ENCODE data around the gene PTGDS. TPM values are rescaled to one million over a fixed set of nuclear protein-coding genes. Genes with fewer than 3 reads are reported as not detected.

The PTGDS gene
- total and polyA plus RNA-seq, 9 of the 15 experiments (the other 6 are each of a cell fraction or from before 2014, with no cell fraction given): 0.46 to 7.1 (median 2.0) TPM

DNA sequence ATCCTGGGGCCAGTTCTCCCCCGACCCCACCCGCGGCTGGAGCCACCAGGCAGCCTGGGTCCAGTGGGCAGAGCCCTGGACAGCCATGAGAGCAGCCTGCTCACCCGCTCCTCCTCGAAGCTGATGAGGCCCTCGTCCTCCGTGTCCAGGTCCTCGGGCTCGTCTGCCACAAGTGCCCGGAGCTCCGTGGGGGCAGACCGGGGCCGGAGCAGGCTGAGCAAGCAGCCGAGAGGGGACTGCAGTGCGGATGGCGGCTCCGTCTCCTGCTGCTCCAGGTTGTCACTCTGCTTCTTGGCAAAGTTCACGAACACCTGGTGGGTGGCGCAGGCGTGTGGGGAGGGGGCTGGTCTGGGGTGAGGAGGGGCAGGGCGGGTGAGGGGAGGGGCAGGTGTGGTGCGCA, 31.0 kb downstream of the PTGDS start:
- intact Hi-C loops (cut with micrococcal nuclease): no loop called here
- H3K9me1 ChIP-seq (ENCODE audit: control insufficient read depth, insufficient read depth, low read length): no peaks in the 10 kb centered on the region
- no peak overlapping the region for H3K27ac ChIP-seq (ENCODE audit: extremely low read depth, low read depth, low read length)
- BruUV-seq (replicated peaks): no TSS peak
- no peak overlapping the region for H2AFZ ChIP-seq (ENCODE audit: low read depth, low read length)
- no peak overlapping the region for H3K4me2 ChIP-seq (ENCODE audit: insufficient read depth, low read length)
- H3K79me2 ChIP-seq (ENCODE audit: control insufficient read depth, insufficient read depth, low read length): no peaks in the 10 kb centered on the region
- no peaks in the 10 kb centered on the region for H3K27me3 ChIP-seq (ENCODE audit: control insufficient read depth in 2 of 2, insufficient read depth in 2 of 2, low read length in 2 of 2)
- no peak for ATAC-seq
- WGBS (ENCODE audit: insufficient coverage, low coverage, missing lambda C conversion rate): 55% methylated on average over 6 of the region's 22 CpGs
- no peak for FAIRE-seq
- DNase-seq (ENCODE audit: extremely low read depth in 1 of 4, low spot score in 3 of 4): no peak
- H3K36me3 ChIP-seq (ENCODE audit: control insufficient read depth, insufficient read depth, low read length): no peaks in the 10 kb centered on the region
- CTCF ChIA-PET (ENCODE audit: low intra/inter-chr PET ratio): no interaction called here
- in situ Hi-C loops (cut with MboI): no loop called here
- no peaks in the 10 kb centered on the region for H4K20me1 ChIP-seq (replicated peaks; ENCODE audit: control insufficient read depth, insufficient read depth, low read length)
- H3K9me3 ChIP-seq (replicated peaks; ENCODE audit: control insufficient read depth, insufficient read depth, low read depth, low read length): 0 out of 2 replicates have a peak, but pooled peaks cover 1% of the 10 kb centered on the region
- peaks cover 0 to 63% of the 10 kb centered on the region in 2 experiments; a peak in 2 of 5 replicates for H3K4me1 ChIP-seq (replicated peaks in 1 of 2; ENCODE audit: control insufficient read depth in 2 of 2, insufficient read depth in 2 of 2, low read length in 2 of 2)
- no peak overlapping the region for H3K9ac ChIP-seq (ENCODE audit: insufficient read depth in 1 of 2, low read depth in 2 of 2, low read length in 2 of 2)
- POLR2A ChIA-PET: interaction anchor here (1.4 kb wide), 1 partner anchor 16 kb away, joined by 4 read pairs; the partner anchor contains the start of gene PAXX
- no peak overlapping the region for H3K4me3 ChIP-seq
- no peak for TF ChIP-seq KAT7 (CRISPR knock-in tag; IDR thresholded peaks at IDR 0.05; ENCODE audit: borderline replicate concordance)
- no peak for TF ChIP-seq TBL1XR1 (IDR thresholded peaks at IDR 0.05; ENCODE audit: low read length in 2 of 2)
- TF ChIP-seq HOXB6 (CRISPR knock-in tag; IDR thresholded peaks at IDR 0.05; ENCODE audit: borderline replicate concordance): no peak
- no peak for TF ChIP-seq E2F3 (CRISPR knock-in tag; IDR thresholded peaks at IDR 0.05)
- no peak for TF ChIP-seq ZNF23 (CRISPR knock-in tag; IDR thresholded peaks at IDR 0.05)
- no peak for TF ChIP-seq POLR2H (tag; IDR thresholded peaks at IDR 0.05; ENCODE audit: low read depth)
- TF ChIP-seq NONO (IDR thresholded peaks at IDR 0.05; ENCODE audit: low read depth in 2 of 2, low read length in 1 of 2): no peak
- TF ChIP-seq CBFB (CRISPR knock-in tag; IDR thresholded peaks at IDR 0.05): no peak
- no peak for TF ChIP-seq NRF1 (conservative IDR thresholded peaks at IDR 0.05 in 1 of 2, IDR thresholded peaks at IDR 0.05 in 1 of 2)
- TF ChIP-seq PRPF4 (IDR thresholded peaks at IDR 0.05; ENCODE audit: insufficient read depth, low read depth, low read length, poor library complexity, severe bottlenecking): no peak
- TF ChIP-seq, protein P1, sequence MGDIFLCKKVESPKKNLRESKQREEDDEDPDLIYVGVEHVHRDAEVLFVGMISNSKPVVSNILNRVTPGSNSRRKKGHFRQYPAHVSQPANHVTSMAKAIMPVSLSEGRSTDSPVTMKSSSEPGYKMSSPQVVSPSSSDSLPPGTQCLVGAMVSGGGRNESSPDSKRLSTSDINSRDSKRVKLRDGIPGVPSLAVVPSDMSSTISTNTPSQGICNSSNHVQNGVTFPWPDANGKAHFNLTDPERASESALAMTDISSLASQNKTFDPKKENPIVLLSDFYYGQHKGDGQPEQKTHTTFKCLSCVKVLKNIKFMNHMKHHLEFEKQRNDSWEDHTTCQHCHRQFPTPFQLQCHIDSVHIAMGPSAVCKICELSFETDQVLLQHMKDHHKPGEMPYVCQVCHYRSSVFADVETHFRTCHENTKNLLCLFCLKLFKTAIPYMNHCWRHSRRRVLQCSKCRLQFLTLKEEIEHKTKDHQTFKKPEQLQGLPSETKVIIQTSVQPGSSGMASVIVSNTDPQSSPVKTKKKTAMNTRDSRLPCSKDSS (IDR thresholded peaks at IDR 0.05; ENCODE audit: low read depth, partially characterized antibody): no peak
- no peak for TF ChIP-seq ZNF644 (tag; IDR thresholded peaks at IDR 0.05; ENCODE audit: low read depth)
- TF ChIP-seq ESRRB (CRISPR knock-in tag; IDR thresholded peaks at IDR 0.05; ENCODE audit: borderline replicate concordance): no peak
- TF ChIP-seq, protein P2, sequence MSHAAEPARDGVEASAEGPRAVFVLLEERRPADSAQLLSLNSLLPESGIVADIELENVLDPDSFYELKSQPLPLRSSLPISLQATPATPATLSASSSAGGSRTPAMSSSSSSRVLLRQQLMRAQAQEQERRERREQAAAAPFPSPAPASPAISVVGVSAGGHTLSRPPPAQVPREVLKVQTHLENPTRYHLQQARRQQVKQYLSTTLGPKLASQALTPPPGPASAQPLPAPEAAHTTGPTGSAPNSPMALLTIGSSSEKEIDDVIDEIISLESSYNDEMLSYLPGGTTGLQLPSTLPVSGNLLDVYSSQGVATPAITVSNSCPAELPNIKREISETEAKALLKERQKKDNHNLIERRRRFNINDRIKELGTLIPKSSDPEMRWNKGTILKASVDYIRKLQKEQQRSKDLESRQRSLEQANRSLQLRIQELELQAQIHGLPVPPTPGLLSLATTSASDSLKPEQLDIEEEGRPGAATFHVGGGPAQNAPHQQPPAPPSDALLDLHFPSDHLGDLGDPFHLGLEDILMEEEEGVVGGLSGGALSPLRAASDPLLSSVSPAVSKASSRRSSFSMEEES (CRISPR knock-in tag; IDR thresholded peaks at IDR 0.05): no peak
- TF ChIP-seq POLR2B (IDR thresholded peaks at IDR 0.05; ENCODE audit: low read depth, partially characterized antibody): no peak
- no peak for TF ChIP-seq ZNF165 (CRISPR knock-in tag; IDR thresholded peaks at IDR 0.05; ENCODE audit: borderline replicate concordance)
- TF ChIP-seq, protein P3, sequence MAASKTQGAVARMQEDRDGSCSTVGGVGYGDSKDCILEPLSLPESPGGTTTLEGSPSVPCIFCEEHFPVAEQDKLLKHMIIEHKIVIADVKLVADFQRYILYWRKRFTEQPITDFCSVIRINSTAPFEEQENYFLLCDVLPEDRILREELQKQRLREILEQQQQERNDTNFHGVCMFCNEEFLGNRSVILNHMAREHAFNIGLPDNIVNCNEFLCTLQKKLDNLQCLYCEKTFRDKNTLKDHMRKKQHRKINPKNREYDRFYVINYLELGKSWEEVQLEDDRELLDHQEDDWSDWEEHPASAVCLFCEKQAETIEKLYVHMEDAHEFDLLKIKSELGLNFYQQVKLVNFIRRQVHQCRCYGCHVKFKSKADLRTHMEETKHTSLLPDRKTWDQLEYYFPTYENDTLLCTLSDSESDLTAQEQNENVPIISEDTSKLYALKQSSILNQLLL (CRISPR knock-in tag; IDR thresholded peaks at IDR 0.05; ENCODE audit: borderline replicate concordance): no peak
- TF ChIP-seq ELF4 (CRISPR knock-in tag; IDR thresholded peaks at IDR 0.05): no peak
- no peak for TF ChIP-seq MEF2A (IDR thresholded peaks at IDR 0.05; ENCODE audit: control insufficient read depth, low read depth, low read length)
